ENCODE results near the gene LDB2.

DNA sequence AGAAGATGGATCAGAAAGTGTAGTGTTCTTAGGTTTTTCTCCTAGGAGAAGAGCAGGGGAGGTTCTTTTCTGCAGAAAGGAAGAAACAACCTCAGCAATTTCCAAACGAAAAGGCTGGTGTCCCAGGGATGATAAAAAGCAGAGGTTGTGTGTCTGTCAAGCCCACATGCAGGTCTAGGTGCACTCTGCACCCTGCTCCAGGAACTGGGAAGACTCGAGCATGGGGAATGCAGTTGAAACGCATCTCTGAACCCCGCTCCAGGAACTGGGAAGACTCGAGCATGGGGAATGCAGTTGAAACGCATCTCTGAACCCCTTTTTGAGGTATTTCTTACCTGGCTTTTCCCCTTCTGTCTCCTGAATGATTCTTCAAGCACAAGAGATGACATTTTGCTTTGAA lies 171.2 kb downstream of the LDB2 start:
- TF ChIP-seq, protein P1, sequence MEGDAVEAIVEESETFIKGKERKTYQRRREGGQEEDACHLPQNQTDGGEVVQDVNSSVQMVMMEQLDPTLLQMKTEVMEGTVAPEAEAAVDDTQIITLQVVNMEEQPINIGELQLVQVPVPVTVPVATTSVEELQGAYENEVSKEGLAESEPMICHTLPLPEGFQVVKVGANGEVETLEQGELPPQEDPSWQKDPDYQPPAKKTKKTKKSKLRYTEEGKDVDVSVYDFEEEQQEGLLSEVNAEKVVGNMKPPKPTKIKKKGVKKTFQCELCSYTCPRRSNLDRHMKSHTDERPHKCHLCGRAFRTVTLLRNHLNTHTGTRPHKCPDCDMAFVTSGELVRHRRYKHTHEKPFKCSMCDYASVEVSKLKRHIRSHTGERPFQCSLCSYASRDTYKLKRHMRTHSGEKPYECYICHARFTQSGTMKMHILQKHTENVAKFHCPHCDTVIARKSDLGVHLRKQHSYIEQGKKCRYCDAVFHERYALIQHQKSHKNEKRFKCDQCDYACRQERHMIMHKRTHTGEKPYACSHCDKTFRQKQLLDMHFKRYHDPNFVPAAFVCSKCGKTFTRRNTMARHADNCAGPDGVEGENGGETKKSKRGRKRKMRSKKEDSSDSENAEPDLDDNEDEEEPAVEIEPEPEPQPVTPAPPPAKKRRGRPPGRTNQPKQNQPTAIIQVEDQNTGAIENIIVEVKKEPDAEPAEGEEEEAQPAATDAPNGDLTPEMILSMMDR (IDR thresholded peaks at IDR 0.05; ENCODE audit: low read depth, low read length), result no peak
- no peak for TF ChIP-seq POLR2A (IDR thresholded peaks at IDR 0.05; ENCODE audit: extremely low read depth, insufficient read length)
